Neural cell (in vitro differentiated cells): Measurements from ENCODE around the gene SYMPK. TPM values are rescaled to one million over a fixed set of nuclear protein-coding genes. Genes with fewer than 3 reads are reported as not detected.
A peak's percentile ranks its signal among the peaks of the same experiment; 100 is the strongest.

Source experiments
- H2AFZ ChIP-seq: fragments of 200-600, 300-800 bp; sonication (generic), shearing (Covaris generic); 2 replicates; pipeline ENCODE4 v1.6.0; 2014; ENCODE audit warnings: low read depth, mild to moderate bottlenecking, antibody characterized with exemption, low read length, moderate library complexity
- H3F3A ChIP-seq: fragments of 200-600 bp; shearing (Covaris generic); 2 replicates; pipeline ENCODE4 v1.6.1; 2016; ENCODE audit warnings: mild to moderate bottlenecking, moderate library complexity, mixed read lengths, antibody characterized with exemption, low read length; ENCODE audit not compliant: insufficient read depth, poor library complexity, severe bottlenecking
- H3K27ac ChIP-seq: fragments of 200-600, 300-800 bp; sonication (generic), shearing (Covaris generic); 2 replicates; pipeline ENCODE4 v1.5.1; 2014; ENCODE audit warnings: mild to moderate bottlenecking, low read length, moderate library complexity
- H3K27me3 ChIP-seq: fragments of 300-800, 200-600 bp; sonication (generic), shearing (Covaris generic); 2 replicates; pipeline ENCODE4 v1.6.0; 2014; ENCODE audit warnings: mild to moderate bottlenecking, low read depth, low read length, moderate library complexity; ENCODE audit not compliant: insufficient read depth
- H3K36me3 ChIP-seq: fragments of 300-800, 200-600 bp; sonication (generic), shearing (Covaris generic); 2 replicates; pipeline ENCODE4 v1.5.1; 2014; ENCODE audit warnings: mild to moderate bottlenecking, antibody characterized with exemption, low read length, moderate library complexity; ENCODE audit not compliant: insufficient read depth
- H3K4me2 ChIP-seq: fragments of 300-800, 200-600 bp; sonication (generic), shearing (Covaris generic); 2 replicates; pipeline ENCODE4 v1.6.0; 2014; ENCODE audit warnings: mild to moderate bottlenecking, low read length
- H3K4me3 ChIP-seq: fragments of 300-800, 200-600 bp; sonication (generic), shearing (Covaris generic); 2 replicates; pipeline ENCODE4 v1.5.1; 2014; ENCODE audit warnings: mild to moderate bottlenecking, low read length, moderate library complexity
- H3K79me2 ChIP-seq: fragments of 200-600 bp; shearing (Covaris generic); replicated peaks from 2 replicates; pipeline ENCODE4 v1.6.0; 2014; ENCODE audit warnings: mild to moderate bottlenecking, low read length, moderate library complexity; ENCODE audit not compliant: insufficient read depth
- H3K9ac ChIP-seq: fragments of 300-800, 200-600 bp; sonication (generic), shearing (Covaris generic); 2 replicates; pipeline ENCODE4 v1.6.1; 2016; ENCODE audit warnings: mild to moderate bottlenecking, low read length, mixed read lengths
- H3K9me2 ChIP-seq: fragments of 200-600 bp; shearing (Covaris generic); 2 replicates; pipeline ENCODE4 v1.6.1; 2016; ENCODE audit warnings: mild to moderate bottlenecking, low read length, mixed read lengths; ENCODE audit not compliant: insufficient read depth
- H3K9me3 ChIP-seq: fragments of 200-600, 300-800 bp; sonication (generic), shearing (Covaris generic); 2 replicates; pipeline ENCODE4 v1.6.1; 2016; ENCODE audit warnings: mild to moderate bottlenecking, mixed run types, low read length, moderate library complexity, mixed read lengths
- H4K20me1 ChIP-seq: fragments of 200-600 bp; shearing (Covaris generic); 2 replicates; pipeline ENCODE4 v1.6.1; 2016; ENCODE audit warnings: mild to moderate bottlenecking, mixed run types; ENCODE audit not compliant: insufficient read depth
- CTCF ChIP-seq: fragments of 450-650 bp; IDR thresholded peaks from 2 replicates; pipeline ENCODE4 v1.5.1; 2014; ENCODE audit warnings: antibody characterized with exemption, mild to moderate bottlenecking, moderate library complexity; ENCODE audit not compliant: poor library complexity, severe bottlenecking
- EP300 ChIP-seq: fragments of 450-650 bp; conservative IDR thresholded peaks from 2 replicates; pipeline ENCODE4 v1.6.1; 2014; ENCODE audit warnings: antibody characterized with exemption, mild to moderate bottlenecking, moderate library complexity; ENCODE audit not compliant: poor library complexity, severe bottlenecking
- EZH2 ChIP-seq: fragments of 200-600, 300-800 bp; shearing (Covaris generic), sonication (generic); IDR thresholded peaks from 2 replicates; pipeline ENCODE4 v1.6.1; 2014; ENCODE audit warnings: antibody characterized with exemption, low read length, borderline replicate concordance, mild to moderate bottlenecking; ENCODE audit not compliant: insufficient read depth, poor library complexity, severe bottlenecking
- MXI1 ChIP-seq: fragments of 450-650 bp; conservative IDR thresholded peaks from 2 replicates; pipeline ENCODE4 v1.6.1; 2014; ENCODE audit warnings: antibody characterized with exemption, mild to moderate bottlenecking; ENCODE audit not compliant: poor library complexity, severe bottlenecking
- POLR2AphosphoS5 ChIP-seq: IDR thresholded peaks from 2 replicates; pipeline ENCODE4 v1.6.1; 2012
- RAD21 ChIP-seq: fragments of 450-650 bp; conservative IDR thresholded peaks from 2 replicates; pipeline ENCODE4 v1.6.1; 2014; ENCODE audit warnings: antibody characterized with exemption, mild to moderate bottlenecking, moderate library complexity
- REST ChIP-seq: IDR thresholded peaks from 2 replicates; pipeline ENCODE4 v1.6.1; 2012; ENCODE audit warnings: borderline replicate concordance
- SMC3 ChIP-seq: fragments of 450-650 bp; conservative IDR thresholded peaks from 2 replicates; pipeline ENCODE4 v1.6.1; 2014; ENCODE audit warnings: antibody characterized with exemption, mild to moderate bottlenecking, moderate library complexity; ENCODE audit not compliant: poor library complexity
- TAF1 ChIP-seq: IDR thresholded peaks from 2 replicates; pipeline ENCODE4 v1.6.1; 2012; ENCODE audit warnings: low read depth
- polyA plus RNA-seq: library from polyadenylated mRNA; depleted of rRNA; stranded (reverse); fragments of >200 nt; gene quantifications from 2 replicates; pipeline ENCODE4 v1.2.3, GENCODE V29; 2014

SYMPK gene
- polyA plus RNA-seq, 1 donor from 2014 or later, result 22.2 TPM

GRCh38 chr19:45879055-45879454, 16.1 kb upstream of the SYMPK start:
- no peak overlapping the region for H3K4me2 ChIP-seq
- TF ChIP-seq RAD21 (no peak), TAF1 (no peak), POLR2AphosphoS5 (no peak), SMC3 (no peak), REST (no peak), EZH2 (no peak), CTCF (no peak), EP300 (no peak), MXI1 (no peak)
- no peaks in the 10 kb centered on the region for H3F3A ChIP-seq
- H3K27me3 ChIP-seq, result no peaks in the 10 kb centered on the region
- no peak overlapping the region for H3K27ac ChIP-seq
- no peak overlapping the region for H2AFZ ChIP-seq
- no peaks in the 10 kb centered on the region for H3K9me2 ChIP-seq
- no peaks in the 10 kb centered on the region for H3K36me3 ChIP-seq
- peaks cover 10% of the 10 kb centered on the region for H4K20me1 ChIP-seq
- H3K9me3 ChIP-seq, result no peaks in the 10 kb centered on the region
- H3K9ac ChIP-seq, result no peak overlapping the region
- no peaks in the 10 kb centered on the region for H3K79me2 ChIP-seq
- H3K4me3 ChIP-seq, result no peak overlapping the region

GRCh38 chr19:45878043-45878794, 15.3 kb upstream of the SYMPK start:
- H2AFZ ChIP-seq, result no peak overlapping the region
- no peak overlapping the region for H3K4me3 ChIP-seq
- no peak overlapping the region for H3K27ac ChIP-seq
- H3K9me2 ChIP-seq, result no peaks in the 10 kb centered on the region
- H4K20me1 ChIP-seq, result peaks cover 9% of the 10 kb centered on the region
- no peaks in the 10 kb centered on the region for H3K36me3 ChIP-seq
- H3K27me3 ChIP-seq, result no peaks in the 10 kb centered on the region
- no peaks in the 10 kb centered on the region for H3F3A ChIP-seq
- peak overlapping the region; percentile 10 for H3K9ac ChIP-seq
- no peak overlapping the region for H3K4me2 ChIP-seq
- TF ChIP-seq CTCF (no peak), POLR2AphosphoS5 (peak; percentile 100), EP300 (peak; percentile 100), MXI1 (no peak), TAF1 (no peak)
- no peaks in the 10 kb centered on the region for H3K79me2 ChIP-seq
- no peaks in the 10 kb centered on the region for H3K9me3 ChIP-seq
